ENCODE results near the gene PKNOX2.

PKNOX2 gene

DNA sequence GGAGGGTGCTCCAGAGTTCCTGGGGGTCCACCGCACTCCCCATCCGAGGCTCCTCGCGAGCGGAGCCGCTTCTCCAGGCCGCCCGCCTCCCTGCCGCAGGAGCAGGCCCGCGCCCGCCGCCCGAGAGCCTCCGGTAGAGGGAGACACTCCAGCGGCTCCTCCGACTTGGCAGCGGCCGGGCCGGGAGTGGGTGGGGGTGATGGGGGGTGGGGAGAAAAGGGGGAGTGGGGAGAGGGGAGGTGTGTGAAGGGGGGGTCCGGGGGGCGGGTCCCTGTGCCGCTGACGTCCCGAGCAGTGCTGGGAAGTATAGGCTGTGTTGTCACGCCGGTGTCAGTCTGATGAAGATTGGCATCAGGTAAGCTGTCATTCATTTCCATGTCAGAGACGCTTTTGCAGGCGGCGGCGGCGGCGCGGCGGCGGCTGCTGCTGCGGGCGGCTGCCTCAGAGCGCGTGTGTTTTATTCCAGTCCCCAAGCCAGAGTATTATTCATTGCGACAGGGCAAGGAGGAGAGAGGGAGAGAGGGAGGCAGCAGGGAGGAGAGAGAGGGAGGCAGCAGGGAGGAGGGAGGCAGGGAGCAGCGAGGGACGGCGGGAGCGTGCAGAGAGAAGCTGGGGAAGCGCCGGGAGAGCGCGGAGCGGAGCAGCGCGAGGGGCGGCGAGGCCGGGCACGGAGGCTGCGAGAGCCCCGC is at the start of gene PKNOX2:
TSS of gene PKNOX2 (plus strand) at position 330 of the 689 bp plus-strand sequence. CDS start 186,555 bp downstream, outside the sequence.
- peak; percentile 47 for DNase-seq (ENCODE audit: low read depth)

GRCh38 chr11:125117429-125117828 is 47.1 kb upstream of the PKNOX2 start:
- DNase-seq (ENCODE audit: low read depth) = no peak

DNA sequence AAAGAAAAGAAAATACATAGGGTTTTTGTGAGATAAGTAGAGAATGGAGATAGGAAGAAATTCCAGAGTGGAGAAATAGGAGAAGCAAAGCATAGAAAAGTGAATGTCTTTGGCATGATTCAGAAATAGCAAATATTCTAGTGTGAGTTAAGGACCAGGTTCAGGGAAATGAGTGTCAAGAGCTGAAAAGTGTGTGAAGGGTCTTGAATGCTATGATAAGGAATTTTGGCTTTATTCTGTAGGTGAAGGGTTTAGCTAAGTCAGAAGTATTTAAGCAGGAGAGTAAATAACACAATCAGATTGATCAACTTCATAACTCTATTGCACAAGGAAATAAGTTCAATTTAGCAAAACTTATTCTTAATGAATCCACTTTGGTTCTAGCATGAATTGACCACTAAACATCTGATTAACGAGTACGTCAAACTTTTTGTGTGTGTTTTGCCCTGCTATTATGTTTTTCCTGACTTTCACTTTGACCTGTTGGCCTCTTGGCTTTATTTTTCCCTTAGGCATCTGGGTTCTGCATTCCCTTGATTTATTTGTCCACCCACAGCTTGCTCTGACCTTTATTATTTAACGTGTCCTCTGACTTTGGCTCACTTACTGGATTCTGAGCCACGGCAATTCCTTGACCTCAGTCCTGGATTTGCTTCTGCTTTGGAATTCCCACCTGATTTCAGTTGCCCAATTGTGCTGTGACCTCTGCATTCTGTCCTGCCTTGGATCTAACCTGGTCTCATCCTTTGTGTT is 41.2 kb upstream of the PKNOX2 start:
- DNase-seq (ENCODE audit: low read depth) = no peak

DNA sequence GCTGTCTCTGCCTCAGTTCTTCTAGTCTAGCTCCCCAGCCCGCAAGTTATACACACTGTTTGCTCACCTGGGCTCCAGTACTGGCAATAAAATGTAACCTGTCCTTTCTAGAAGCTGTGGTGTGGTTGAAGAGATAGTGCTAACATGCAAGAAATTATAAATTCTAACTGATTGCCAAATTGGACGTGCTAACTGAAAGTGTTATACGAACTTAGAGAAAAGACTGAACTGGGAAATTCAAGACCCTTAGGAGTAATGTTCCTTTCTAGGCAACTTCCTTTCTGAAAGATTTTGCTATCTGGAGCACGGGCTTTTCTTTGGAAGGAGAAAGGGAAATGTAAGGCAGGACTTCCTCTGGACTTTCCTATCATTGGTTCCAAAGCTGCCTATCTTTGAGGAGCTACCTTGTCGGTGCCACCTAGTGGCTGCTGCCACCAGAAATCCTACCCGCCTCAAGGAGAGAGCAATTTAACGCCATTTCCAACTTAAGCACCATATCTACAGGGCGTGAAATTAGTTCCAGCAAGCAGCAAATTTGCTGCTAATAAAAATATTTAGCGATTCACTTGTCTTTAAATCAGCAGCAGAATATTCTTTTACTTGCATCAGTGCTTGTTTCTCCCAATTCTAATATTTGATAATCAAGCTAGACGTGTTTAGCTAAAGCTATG is 40.5 kb upstream of the PKNOX2 start:
- peak; percentile 23 for DNase-seq (ENCODE audit: low read depth)

GRCh38 chr11:125124618-125124992 is 39.9 kb upstream of the PKNOX2 start:
- DNase-seq (ENCODE audit: low read depth) = no peak

DNA sequence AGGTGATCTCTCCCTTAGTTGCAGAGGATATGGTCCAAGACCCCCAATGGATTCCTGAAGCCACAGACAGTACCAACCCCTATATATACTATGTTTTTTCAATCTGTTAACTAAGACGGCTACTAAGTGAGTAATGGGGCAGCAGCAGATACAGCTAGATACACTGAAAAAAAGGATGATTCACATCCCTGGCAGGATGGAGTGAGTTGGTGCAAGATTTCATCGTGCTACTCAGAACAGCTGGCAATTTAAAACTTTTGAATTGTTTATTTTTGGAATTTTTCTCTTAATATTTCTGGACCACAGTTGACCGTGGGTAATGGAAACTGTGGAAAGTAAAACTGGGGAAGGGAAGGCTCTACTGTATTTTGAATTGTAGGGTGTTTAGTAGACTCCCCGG is 36.1 kb upstream of the PKNOX2 start:
- peak; percentile 72 for DNase-seq (ENCODE audit: low read depth)

GRCh38 chr11:125129316-125129993 is 35.1 kb upstream of the PKNOX2 start:
- DNase-seq (ENCODE audit: low read depth) = no peak

GRCh38 chr11:125132071-125132470 is 32.5 kb upstream of the PKNOX2 start:
- DNase-seq (ENCODE audit: low read depth) = no peak

- DNase-seq (ENCODE audit: low read depth) = no peak
Observed at GRCh38 chr11:125132596-125132995, 32.0 kb upstream of the PKNOX2 start.

DNA sequence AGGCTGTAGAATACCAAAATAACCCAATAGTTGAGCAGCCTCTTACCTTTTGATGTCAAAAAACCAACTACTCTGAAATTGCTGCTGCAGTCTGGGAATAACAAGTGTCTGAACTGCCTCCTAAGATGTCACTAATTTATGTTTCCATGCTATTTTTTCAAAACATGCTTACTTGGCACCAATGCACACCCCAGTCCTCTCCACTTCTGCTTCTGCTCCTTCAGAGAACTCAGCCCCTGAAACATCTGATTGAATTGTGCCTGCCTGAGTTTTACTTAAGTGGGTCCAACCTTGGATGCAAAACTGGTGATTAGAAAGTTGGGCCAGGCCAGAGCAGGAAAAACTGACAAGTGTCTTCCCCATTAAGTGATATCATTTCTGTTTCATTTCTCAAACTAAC is 28.6 kb upstream of the PKNOX2 start:
- no peak for DNase-seq (ENCODE audit: low read depth)

- no peak for DNase-seq (ENCODE audit: low read depth)
Observed at GRCh38 chr11:125138966-125139365, 25.6 kb upstream of the PKNOX2 start.

DNA sequence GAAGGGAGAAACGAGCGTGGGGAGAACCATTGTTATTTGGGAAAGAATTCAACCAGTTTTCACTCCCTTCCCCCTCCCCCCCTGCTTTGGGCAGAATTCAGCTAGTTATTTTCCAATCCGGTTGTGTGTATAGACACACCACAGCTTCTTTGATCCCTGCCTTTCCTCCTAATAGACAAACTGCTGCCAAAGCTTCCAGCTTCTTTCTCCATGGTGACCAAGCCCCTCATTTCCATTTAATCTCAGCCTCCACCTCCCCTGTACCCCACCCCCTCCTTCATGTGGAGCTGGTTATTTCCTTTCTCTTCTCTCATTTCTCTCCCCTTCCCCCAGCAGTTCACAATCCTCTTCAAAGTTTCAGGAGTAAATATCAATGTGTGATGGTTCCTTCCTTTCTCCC is 24.8 kb upstream of the PKNOX2 start:
- no peak for DNase-seq (ENCODE audit: low read depth)

DNA sequence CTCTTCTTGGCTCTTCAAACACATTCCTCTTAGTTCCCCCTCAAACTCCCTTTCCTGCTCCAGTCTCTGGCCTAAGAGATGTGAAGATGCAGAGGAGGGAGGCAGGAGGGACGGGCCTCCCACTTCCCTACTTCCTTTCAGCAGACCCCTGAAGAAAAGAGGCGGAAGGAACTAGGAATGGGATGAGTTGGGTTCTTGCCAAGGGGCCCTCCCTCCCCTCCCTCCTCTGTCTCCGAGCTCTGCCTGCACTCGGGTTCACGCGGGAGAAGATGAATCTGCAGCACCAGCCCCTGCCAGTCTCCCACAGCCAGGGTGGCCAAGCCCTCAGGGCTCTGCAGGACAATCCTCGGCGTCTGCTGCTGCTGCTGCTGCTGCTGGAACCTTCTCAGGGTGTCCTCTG is 24.3 kb upstream of the PKNOX2 start:
- no peak for DNase-seq (ENCODE audit: low read depth)

GRCh38 chr11:125141178-125141577 is 23.4 kb upstream of the PKNOX2 start:
- DNase-seq (ENCODE audit: low read depth) = no peak

DNA sequence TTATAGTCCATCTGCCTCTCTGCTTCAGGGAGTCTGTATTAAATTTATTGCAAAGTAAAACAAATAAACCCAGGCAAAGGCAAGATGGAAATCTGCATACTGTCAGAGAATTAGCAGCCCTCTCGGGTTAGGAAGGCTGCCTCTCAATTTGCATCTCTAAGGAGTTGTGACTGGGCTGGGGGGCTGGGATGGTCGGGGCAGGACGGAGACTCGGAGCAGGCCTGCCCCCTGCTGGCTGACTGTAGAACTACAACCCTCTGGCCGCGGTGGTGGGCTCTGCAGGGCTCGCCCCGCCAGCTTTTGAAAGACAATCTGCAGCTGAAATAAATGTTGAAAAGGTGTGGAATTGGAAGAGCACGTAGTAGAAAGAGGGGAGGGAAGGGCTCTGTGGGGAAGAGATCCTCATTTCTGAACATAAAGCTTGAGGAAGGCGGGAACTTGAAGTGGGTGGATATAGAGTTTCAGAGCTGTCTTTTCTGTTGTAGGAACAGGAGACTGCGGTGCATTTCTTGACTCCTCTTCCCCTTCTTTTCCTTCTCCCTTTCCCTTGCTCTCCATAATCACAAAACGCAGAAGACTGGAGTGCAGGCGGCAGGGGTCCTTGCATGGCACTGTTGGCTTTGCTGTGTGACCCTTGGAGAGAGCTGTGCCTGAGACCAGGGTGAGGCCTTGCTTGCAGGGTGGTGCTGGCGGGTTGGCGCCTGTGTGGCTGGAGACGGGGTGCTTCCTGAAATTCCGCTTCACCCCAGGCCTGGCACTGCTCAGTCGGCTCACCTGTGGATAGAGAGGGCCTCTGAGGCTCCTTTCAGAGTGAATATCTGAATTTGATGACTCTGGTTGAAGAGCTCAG is 22.6 kb upstream of the PKNOX2 start:
- no peak for DNase-seq (ENCODE audit: low read depth)

GRCh38 chr11:125146232-125146631 is 18.3 kb upstream of the PKNOX2 start:
- no peak for DNase-seq (ENCODE audit: low read depth)

- DNase-seq (ENCODE audit: low read depth) = no peak
Observed at GRCh38 chr11:125147280-125147679, 17.3 kb upstream of the PKNOX2 start.

GRCh38 chr11:125148011-125148410 is 16.5 kb upstream of the PKNOX2 start:
- DNase-seq (ENCODE audit: low read depth) = no peak

DNA sequence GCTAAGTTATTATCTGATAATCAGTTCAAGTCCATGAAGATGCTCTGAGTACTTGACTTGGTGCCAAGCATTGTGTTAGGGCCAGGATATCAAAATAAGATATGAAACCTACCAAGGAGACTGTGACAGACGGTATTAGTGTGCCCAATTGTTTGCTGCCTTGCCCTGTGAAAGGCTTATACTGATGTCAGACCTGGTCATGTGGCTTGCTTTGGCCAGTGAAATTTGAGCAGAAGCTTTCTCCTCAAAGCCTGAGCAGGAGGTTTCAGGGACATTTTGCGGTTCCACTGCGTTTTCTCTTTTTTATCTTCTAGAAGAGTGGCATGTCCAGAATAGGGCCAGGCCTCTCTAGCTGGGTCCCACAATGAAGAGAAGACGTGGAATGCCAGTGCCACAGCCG is 15.8 kb upstream of the PKNOX2 start:
- no peak for DNase-seq (ENCODE audit: low read depth)

DNA sequence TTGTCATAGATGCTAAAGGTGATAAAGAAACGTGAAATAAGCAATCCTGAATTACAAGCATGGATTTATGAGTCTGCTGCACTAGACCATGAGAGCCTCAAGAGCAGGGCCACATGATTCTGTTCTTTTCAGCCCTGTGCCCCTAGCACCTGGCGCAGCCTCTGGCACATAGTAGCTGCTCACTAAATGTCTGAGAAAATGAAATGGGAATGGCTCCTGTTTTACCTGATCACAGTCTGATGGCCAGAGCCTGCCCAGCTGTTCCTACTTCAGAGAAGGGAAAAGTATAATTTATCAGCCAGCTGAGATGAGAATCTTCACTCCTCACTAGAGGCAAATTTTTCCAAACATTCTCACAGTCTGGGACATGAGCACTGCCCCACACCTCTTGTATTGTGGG is 10.7 kb upstream of the PKNOX2 start:
- no peak for DNase-seq (ENCODE audit: low read depth)

DNA sequence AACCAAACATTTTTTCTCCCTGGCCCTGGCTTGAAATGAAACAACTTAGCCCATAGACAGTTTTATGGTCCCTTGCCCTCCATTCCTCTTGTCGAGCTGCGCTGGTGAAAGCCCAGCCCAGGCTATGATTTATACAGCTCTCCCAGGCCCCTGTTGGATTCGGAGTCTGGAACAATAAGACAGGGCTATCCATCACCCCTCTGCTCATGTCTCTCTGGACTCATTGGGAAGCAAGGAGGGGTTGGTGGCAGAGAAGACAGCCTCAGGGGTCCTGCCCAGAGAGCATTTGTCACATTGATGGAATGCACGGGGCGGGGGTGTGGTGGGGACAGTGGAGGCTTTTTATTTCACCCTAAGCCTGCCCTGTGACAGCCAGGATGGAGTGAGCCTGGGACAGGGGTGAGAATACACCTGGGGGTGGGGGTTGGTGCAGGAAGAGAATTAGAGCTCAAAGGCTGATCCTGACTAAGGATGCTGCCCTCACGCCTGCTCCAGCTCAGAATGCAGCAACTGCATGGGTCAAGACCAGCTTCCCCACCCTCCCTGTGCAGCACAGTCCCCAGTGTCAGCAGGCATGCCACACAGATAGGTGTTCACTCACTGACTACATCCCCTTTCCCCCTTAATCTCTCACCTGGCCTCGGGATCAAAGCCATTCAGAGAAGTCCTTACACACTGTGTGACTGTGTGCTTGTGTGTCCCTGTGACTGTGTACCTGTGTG is 10.0 kb upstream of the PKNOX2 start:
- DNase-seq (ENCODE audit: low read depth) = no peak

Data from stromal cell of bone marrow (primary cell).